Activated gamma-delta T cell (primary cell): Measurements from ENCODE around the gene CNTNAP2.

Source experiments
- DNase-seq: peaks from one replicate; lab custom pipeline; 2025; lab: John Stamatoyannopoulos, UW

CNTNAP2 gene

DNA sequence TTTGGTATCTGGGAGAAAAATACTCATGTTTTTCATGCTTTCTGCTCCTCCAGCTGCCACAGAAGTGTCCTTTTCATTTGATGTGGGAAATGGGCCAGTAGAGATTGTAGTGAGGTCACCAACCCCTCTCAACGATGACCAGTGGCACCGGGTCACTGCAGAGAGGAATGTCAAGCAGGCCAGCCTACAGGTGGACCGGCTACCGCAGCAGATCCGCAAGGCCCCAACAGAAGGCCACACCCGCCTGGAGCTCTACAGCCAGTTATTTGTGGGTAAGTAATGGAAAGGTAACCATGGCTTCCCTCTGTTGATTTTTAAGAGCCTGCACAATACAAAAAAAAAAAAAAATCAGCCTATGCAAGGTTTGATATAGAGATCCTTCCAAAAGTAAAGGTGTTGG is 2030.8 kb downstream of the CNTNAP2 start:
- DNase-seq, result no peak

DNA sequence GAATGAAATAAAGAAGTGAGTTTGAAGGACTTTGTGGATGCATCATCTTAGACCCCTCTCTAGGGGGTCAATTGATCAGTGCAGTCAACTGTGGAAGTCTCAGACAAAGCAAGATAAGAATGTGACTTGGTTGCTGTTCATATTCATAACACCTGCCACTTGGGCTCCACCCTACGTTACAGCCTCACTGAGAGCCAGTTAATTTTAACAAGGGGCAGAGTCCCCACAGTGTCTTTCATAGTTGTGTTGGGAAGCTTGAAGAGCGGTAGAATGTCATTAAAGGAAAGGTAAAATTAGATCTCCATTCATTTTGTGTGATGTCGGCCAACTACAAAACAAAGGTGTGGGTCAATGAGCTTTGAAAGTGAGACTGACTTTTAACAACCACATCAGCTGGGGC is 2031.9 kb downstream of the CNTNAP2 start:
- DNase-seq, result no peak

DNA sequence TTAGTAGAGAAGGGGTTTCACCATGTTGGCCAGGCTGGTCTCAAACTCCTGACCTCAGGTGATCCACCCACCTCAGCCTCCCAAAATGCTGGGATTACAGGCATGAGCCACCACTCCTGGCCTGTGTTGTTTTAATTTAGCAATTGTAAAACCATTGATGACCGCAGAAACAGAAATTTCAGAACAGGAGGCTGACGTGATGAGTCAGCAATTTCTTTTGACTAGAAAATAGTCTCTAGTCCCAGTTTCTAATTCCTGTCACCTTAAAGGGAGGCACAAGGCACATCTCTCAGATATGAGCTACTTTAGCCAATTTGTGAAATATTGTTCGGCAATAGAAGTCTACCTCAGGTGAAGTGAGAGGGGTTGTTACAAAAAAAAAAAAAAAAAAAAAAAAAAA is 2033.1 kb downstream of the CNTNAP2 start:
- DNase-seq, result no peak

DNA sequence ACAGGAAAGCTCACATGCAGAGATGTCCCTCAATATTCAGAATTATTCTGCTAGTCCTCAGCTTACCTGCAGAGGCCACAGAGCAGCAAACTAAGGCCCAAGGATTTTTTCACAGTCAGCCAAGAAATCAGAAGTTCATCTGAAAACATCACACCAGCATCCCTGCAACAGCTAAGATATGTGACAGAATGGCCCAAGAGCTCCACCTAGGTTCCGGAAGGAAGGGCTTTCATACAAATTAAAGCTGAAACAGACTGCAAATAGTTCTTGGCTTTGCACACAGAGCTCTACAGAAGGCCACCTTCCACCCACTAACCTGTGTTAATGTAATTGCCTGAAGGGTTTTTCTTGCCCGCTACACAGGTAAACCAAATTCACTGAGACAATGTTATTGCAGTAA is 2035.2 kb downstream of the CNTNAP2 start:
- no peak for DNase-seq

DNA sequence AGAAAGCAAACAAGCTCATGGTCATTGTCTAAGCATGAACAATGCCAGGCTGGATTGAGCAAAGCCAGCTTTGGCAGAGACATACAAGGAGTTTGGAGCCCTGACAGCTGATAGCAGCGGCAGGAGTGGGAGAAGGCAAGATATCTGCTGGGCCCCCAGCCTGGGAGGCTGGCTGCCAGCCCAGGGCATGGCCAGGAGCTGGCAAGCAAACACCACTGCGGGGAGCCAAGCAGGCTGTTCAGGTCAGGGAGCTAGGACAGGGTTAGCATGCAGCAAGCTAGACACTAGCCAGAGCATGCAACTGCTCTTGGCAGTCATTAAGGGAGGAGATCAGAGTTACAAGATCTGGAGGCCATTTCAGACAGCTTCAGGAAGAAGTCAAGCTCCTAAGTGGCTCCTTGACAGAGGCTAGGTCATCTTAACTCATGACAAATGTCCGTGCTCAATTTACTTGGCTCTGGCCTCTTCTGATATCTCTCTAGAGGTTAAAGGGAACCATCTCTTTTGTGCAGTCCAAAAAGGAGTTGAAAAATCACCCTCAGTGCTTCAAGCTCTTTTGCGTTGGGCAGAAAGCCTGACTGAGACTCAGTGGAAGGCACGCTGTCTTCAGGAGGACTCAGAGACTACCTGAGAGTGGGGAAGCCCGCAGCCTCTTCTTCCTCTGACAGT is 2037.1 kb downstream of the CNTNAP2 start:
- DNase-seq, result no peak

DNA sequence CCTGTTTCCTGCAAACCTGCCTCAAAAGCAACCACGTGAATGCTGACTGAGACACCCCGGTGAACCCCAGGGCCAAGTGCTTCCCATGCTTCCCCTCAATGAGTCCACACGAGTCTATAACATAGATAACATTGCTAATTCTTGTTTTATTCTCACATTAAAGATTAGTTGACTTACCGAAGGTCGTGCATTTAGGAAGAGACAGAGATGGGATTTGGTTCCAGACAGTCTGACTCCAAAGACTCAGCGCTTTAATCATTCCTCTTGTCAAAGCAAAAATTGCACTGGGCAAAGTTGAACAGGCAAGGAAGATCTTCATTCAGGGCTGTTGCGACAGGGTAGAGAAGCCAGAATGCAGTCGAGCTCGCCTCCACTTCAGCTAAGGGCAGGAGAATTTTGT is 2038.4 kb downstream of the CNTNAP2 start:
- DNase-seq, result no peak

DNA sequence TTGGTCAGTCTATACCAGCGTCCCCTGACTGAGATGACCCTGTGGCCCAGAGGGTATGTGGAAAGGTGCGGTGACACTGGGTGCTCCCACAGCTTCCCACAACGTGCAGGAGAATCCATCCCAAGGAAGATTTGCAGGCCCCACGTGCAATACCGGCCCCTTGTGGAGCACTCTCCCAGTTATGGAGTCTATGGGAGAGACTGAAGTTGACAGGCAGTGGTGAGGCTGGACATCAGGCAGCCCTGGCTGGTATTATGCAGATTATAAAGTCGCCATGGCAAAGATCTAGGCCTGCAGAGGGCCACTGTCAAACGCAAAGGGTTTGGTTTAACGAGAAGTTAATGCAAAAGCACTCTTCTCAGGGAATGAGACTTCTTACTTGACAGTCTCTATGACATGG is 2039.2 kb downstream of the CNTNAP2 start:
- DNase-seq, result no peak

- no peak for DNase-seq
These were observed 2039.6 kb downstream of the CNTNAP2 start for GRCh38 chr7:148156233-148156632.

DNA sequence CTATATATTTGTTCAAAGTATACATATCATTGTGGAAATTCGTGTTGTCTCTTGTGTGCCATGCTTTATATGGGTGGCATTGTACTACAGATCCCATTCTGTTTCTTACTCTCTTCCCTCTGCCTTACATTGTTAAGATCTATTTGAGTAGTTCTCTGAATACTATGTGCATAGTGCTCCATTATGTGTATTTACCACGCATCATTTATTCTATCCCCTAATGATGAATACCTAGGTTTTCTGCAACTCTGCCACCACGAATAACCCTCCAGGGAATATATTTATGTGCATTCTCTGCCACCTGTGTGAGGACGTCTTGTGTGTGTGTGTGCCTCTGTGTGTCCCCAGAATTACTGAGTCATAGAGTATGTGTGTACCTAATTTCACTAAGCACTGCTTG is 2042.7 kb downstream of the CNTNAP2 start:
- no peak for DNase-seq

GRCh38 chr7:148161776-148162175 is 2045.2 kb downstream of the CNTNAP2 start:
- DNase-seq, result no peak

DNA sequence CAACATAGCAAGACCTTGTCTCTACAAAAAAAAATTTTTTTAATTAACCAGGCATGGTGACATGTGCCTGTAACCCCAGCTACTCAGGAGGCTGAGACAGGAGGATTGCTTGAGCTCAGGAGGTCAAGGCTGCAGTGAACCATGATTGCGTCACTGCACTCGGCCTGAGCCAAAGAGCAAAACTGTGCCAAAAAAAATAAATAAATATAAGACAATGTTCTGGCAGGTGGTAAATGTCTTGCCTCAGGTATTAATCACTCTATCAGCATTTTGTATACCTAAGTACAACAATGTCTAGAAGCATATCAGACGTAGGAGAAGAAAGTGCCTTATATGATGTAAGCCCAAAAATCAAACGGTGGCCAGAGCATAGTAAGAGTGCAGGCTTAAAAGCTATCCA is 2046.2 kb downstream of the CNTNAP2 start:
- DNase-seq, result no peak

DNA sequence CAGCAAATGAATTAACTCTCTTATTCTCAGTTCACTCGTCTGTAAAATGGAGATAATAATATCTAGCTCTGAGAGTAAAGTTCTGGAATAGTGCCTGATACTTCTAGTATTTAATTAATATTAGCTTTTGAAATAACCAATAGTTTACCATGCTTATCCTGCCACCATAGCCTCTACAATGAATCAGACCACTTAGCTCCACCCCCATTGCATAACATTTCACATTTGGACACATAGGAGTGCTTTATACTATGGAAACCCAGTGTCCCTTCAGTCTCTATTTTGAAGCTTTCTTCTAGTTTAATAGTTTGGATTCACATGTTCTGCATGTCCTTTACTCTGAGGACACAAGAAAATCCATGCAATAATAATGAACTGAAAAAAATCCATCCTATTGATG is 2046.6 kb downstream of the CNTNAP2 start:
- no peak for DNase-seq

DNA sequence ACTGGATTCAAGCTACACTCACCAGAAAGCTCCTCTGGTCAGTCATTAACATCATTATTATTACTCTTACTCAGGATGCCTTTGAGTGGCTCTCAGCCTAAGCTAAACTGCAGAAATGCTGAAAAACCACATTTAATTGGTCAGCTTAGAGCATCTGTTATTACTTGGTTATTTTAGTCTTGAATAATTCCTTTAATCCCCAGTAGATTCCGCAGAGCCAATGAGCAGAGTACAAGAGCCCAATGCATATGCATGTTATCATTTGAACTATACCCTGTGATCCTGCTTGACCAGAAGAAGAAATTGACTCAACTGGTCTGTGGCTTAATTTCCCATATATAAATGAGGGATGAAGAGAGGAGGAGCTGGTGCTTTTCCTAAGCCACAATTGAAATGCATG is 2056.3 kb downstream of the CNTNAP2 start:
- no peak for DNase-seq

- no peak for DNase-seq
These were observed 2056.8 kb downstream of the CNTNAP2 start for GRCh38 chr7:148173369-148173768.

- DNase-seq, result no peak
These were observed 2057.8 kb downstream of the CNTNAP2 start for GRCh38 chr7:148174376-148174775.

GRCh38 chr7:148175512-148175911 is 2058.9 kb downstream of the CNTNAP2 start:
- DNase-seq, result no peak

DNA sequence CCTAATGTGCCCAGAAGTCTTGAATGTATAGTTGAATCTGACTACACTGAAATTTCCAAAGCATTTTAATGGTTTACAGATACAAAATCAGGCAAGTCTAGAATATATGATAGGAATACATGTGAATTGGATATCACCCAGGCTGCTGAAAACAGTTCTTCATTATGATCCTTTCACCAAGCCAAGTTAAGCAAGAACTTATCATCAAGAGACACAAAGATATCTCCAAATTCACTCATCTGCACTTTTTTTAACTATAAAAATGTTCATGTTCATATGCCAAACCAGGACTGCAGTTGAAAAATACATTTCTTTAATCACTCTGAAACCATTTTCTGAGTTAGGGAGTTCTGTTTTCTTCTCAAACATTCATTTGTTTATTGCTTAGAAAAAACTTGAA is 2061.4 kb downstream of the CNTNAP2 start:
- no peak for DNase-seq

- DNase-seq, result no peak
These were observed 2063.5 kb downstream of the CNTNAP2 start for GRCh38 chr7:148180075-148180474.

DNA sequence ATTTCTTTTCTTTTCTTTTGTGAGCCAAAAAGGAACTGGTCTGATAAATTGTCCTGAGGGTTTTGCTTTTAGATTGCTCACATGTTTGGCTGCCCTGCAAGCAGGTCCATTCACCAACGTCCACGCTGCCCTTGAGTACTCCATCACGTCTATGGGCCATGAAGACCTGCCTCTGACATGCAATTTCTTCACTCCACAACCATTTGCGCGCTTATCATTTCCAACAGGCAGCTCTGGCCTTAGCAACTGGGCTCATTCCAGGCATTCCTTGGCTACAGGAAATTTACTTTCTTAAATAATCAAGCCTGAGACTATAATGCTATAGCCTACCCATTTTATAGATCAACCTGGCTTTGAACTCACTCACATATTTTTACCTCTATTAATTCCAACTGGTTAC is 2065.7 kb downstream of the CNTNAP2 start:
- DNase-seq, result no peak

- DNase-seq, result no peak
These were observed 2068.4 kb downstream of the CNTNAP2 start for GRCh38 chr7:148185041-148185440.

GRCh38 chr7:148187471-148187870 is 2070.9 kb downstream of the CNTNAP2 start:
- no peak for DNase-seq

DNA sequence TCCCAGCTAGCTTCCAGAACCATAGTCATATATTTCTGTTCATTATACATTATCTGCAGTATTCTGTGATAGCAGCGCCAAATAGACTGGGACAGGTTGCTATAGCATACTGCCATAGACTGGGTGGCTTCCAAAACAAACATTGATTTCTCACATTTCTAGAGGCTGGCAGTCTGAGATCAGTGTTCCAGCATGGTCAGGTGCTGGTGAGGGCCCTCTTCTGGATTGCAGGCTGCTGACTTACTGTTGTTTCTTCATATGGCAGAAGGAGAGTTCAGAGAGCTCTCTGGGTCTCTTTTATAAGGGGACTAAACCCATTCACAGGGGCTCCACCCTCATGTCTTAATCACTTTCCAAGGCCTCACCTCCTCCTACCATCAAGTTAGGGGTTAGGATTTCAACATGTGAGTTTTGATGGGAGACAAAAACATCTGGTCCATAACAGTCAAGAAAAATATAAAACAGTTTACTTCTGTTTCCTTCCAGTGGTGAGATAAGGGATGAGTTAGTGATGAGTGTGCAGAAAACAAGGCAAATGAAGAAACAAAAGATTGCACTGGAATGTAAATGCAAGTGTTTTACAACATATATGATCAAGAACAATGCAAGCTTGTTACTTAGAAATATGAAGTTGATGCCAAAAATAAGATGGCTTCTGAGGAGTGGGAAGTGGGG is 2074.9 kb downstream of the CNTNAP2 start:
- DNase-seq, result no peak

- no peak for DNase-seq
These were observed 2075.9 kb downstream of the CNTNAP2 start for GRCh38 chr7:148192491-148192890.

- DNase-seq, result no peak
These were observed 2085.4 kb downstream of the CNTNAP2 start for GRCh38 chr7:148201992-148202391.
